HCT116 (cell line): ENCODE results near the gene FAM20B.

ENCODE experiments used
- CEBPB ChIP-seq: IDR thresholded peaks from 2 replicates; pipeline ENCODE4 v1.6.1; 2012; ENCODE audit warnings: low read depth
- POLR2A ChIP-seq: IDR thresholded peaks from 2 replicates; pipeline ENCODE4 v1.7.0; 2011; ENCODE audit warnings: borderline replicate concordance; ENCODE audit not compliant: insufficient read depth, insufficient read length; ENCODE audit errors: extremely low read depth
- SIN3A ChIP-seq: IDR thresholded peaks from 2 replicates; pipeline ENCODE4 v1.6.1; 2012; ENCODE audit warnings: low read depth
- TF ChIP-seq, protein P1 (sequence below), 3 experiments: fragments of 200-600 bp in 1 of 3; sonication (generic) in 1 of 3; IDR thresholded peaks in 2 of 3; conservative IDR thresholded peaks in 1 of 3; 2 replicates each; pipeline ENCODE4 v1.5.1; 2012 to 2017; ENCODE audit warnings: low read depth in 2 of 3, low read length in 2 of 3, antibody characterized with exemption in 1 of 3, borderline replicate concordance in 1 of 3, control low read depth in 1 of 3, mild to moderate bottlenecking in 1 of 3, mixed read lengths in 1 of 3, mixed run types in 1 of 3, moderate library complexity in 1 of 3; ENCODE audit not compliant: insufficient read depth in 1 of 3
- TF ChIP-seq, protein P2 (sequence below): IDR thresholded peaks from 2 replicates; pipeline ENCODE4 v1.6.1; 2012

GRCh38 chr1:179029321-179029759 lies 3.6 kb downstream of the FAM20B start:
- TF ChIP-seq, protein P1, sequence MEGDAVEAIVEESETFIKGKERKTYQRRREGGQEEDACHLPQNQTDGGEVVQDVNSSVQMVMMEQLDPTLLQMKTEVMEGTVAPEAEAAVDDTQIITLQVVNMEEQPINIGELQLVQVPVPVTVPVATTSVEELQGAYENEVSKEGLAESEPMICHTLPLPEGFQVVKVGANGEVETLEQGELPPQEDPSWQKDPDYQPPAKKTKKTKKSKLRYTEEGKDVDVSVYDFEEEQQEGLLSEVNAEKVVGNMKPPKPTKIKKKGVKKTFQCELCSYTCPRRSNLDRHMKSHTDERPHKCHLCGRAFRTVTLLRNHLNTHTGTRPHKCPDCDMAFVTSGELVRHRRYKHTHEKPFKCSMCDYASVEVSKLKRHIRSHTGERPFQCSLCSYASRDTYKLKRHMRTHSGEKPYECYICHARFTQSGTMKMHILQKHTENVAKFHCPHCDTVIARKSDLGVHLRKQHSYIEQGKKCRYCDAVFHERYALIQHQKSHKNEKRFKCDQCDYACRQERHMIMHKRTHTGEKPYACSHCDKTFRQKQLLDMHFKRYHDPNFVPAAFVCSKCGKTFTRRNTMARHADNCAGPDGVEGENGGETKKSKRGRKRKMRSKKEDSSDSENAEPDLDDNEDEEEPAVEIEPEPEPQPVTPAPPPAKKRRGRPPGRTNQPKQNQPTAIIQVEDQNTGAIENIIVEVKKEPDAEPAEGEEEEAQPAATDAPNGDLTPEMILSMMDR (IDR thresholded peaks at IDR 0.05 in 2 of 3, conservative IDR thresholded peaks at IDR 0.05 in 1 of 3; ENCODE audit: borderline replicate concordance in 1 of 3, insufficient read depth in 1 of 3, low read depth in 2 of 3, low read length in 2 of 3), result no peak
- no peak for TF ChIP-seq CEBPB
- no peak for TF ChIP-seq POLR2A
- TF ChIP-seq SIN3A, result no peak
- TF ChIP-seq, protein P2, sequence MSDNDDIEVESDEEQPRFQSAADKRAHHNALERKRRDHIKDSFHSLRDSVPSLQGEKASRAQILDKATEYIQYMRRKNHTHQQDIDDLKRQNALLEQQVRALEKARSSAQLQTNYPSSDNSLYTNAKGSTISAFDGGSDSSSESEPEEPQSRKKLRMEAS, result no peak
